ENCODE results near the gene PLCH2.

Gene PLCH2

GRCh38 chr1:2479186-2479585, 3.1 kb downstream of the PLCH2 start:
- H3K4me1 ChIP-seq (ENCODE audit: insufficient read depth, low read length, severe bottlenecking) = no peaks in the 10 kb centered on the region
- H2AFZ ChIP-seq (ENCODE audit: low read length) = no peak overlapping the region
- no peaks in the 10 kb centered on the region for H3K27me3 ChIP-seq (ENCODE audit: insufficient read depth, low read length)
- H4K20me1 ChIP-seq (ENCODE audit: insufficient read depth, low read length) = no peaks in the 10 kb centered on the region
- TF ChIP-seq EZH2 (IDR thresholded peaks at IDR 0.05; ENCODE audit: borderline replicate concordance, low read length) = no peak
- no peak for TF ChIP-seq CTCF (IDR thresholded peaks at IDR 0.05; ENCODE audit: low read length)
- no peak overlapping the region for H3K9ac ChIP-seq (ENCODE audit: low read length)
- H3K9me2 ChIP-seq (ENCODE audit: low read depth, low read length) = no peaks in the 10 kb centered on the region
- H3F3A ChIP-seq (ENCODE audit: insufficient read depth, low read length) = no peaks in the 10 kb centered on the region
- no peaks in the 10 kb centered on the region for H3K36me3 ChIP-seq (ENCODE audit: insufficient read depth, low read length)
- no peak overlapping the region for H3K27ac ChIP-seq (ENCODE audit: low read depth, low read length, poor library complexity, severe bottlenecking)
- H3K4me3 ChIP-seq (ENCODE audit: low read depth, low read length, poor library complexity, severe bottlenecking) = no peak overlapping the region
- no peak overlapping the region for H3K4me2 ChIP-seq (ENCODE audit: low read length)
- H3K9me3 ChIP-seq (ENCODE audit: low read length) = no peaks in the 10 kb centered on the region
- no peaks in the 10 kb centered on the region for H3K79me2 ChIP-seq (ENCODE audit: insufficient read depth, low read length)

- TF ChIP-seq EZH2 (IDR thresholded peaks at IDR 0.05; ENCODE audit: borderline replicate concordance, low read length) (no peak), CTCF (IDR thresholded peaks at IDR 0.05; ENCODE audit: low read length) (no peak)
- no peaks in the 10 kb centered on the region for H3K4me1 ChIP-seq (ENCODE audit: insufficient read depth, low read length, severe bottlenecking)
- H3F3A ChIP-seq (ENCODE audit: insufficient read depth, low read length) = no peaks in the 10 kb centered on the region
- H3K36me3 ChIP-seq (ENCODE audit: insufficient read depth, low read length) = no peaks in the 10 kb centered on the region
- no peaks in the 10 kb centered on the region for H4K20me1 ChIP-seq (ENCODE audit: insufficient read depth, low read length)
- no peaks in the 10 kb centered on the region for H3K79me2 ChIP-seq (ENCODE audit: insufficient read depth, low read length)
- no peak overlapping the region for H3K27ac ChIP-seq (ENCODE audit: low read depth, low read length, poor library complexity, severe bottlenecking)
- H3K27me3 ChIP-seq (ENCODE audit: insufficient read depth, low read length) = no peaks in the 10 kb centered on the region
- no peak overlapping the region for H3K9ac ChIP-seq (ENCODE audit: low read length)
- H3K9me2 ChIP-seq (ENCODE audit: low read depth, low read length) = no peaks in the 10 kb centered on the region
- H2AFZ ChIP-seq (ENCODE audit: low read length) = no peak overlapping the region
- H3K4me3 ChIP-seq (ENCODE audit: low read depth, low read length, poor library complexity, severe bottlenecking) = no peak overlapping the region
- no peak overlapping the region for H3K4me2 ChIP-seq (ENCODE audit: low read length)
- H3K9me3 ChIP-seq (ENCODE audit: low read length) = no peaks in the 10 kb centered on the region
Observed at GRCh38 chr1:2479618-2480017, 3.5 kb downstream of the PLCH2 start.

- H3K9me2 ChIP-seq (ENCODE audit: low read depth, low read length) = no peaks in the 10 kb centered on the region
- H3K9me3 ChIP-seq (ENCODE audit: low read length) = no peaks in the 10 kb centered on the region
- H3K27ac ChIP-seq (ENCODE audit: low read depth, low read length, poor library complexity, severe bottlenecking) = no peak overlapping the region
- H3K4me3 ChIP-seq (ENCODE audit: low read depth, low read length, poor library complexity, severe bottlenecking) = no peak overlapping the region
- H3K36me3 ChIP-seq (ENCODE audit: insufficient read depth, low read length) = no peaks in the 10 kb centered on the region
- no peaks in the 10 kb centered on the region for H3F3A ChIP-seq (ENCODE audit: insufficient read depth, low read length)
- H3K4me1 ChIP-seq (ENCODE audit: insufficient read depth, low read length, severe bottlenecking) = no peaks in the 10 kb centered on the region
- no peaks in the 10 kb centered on the region for H3K27me3 ChIP-seq (ENCODE audit: insufficient read depth, low read length)
- H3K9ac ChIP-seq (ENCODE audit: low read length) = no peak overlapping the region
- no peak overlapping the region for H3K4me2 ChIP-seq (ENCODE audit: low read length)
- no peaks in the 10 kb centered on the region for H4K20me1 ChIP-seq (ENCODE audit: insufficient read depth, low read length)
- no peaks in the 10 kb centered on the region for H3K79me2 ChIP-seq (ENCODE audit: insufficient read depth, low read length)
- TF ChIP-seq CTCF (IDR thresholded peaks at IDR 0.05; ENCODE audit: low read length) (no peak), EZH2 (IDR thresholded peaks at IDR 0.05; ENCODE audit: borderline replicate concordance, low read length) (no peak)
- H2AFZ ChIP-seq (ENCODE audit: low read length) = no peak overlapping the region
Observed at GRCh38 chr1:2480236-2480985, 4.3 kb downstream of the PLCH2 start.
